Measurements from ENCODE around the gene DYRK2. TPM values are rescaled to one million over a fixed set of nuclear protein-coding genes. Genes with fewer than 3 reads are reported as not detected.

Gene DYRK2
- total and polyA plus RNA-seq, 2 experiments from 2014 or later = 7.1 to 34.1 TPM

DNA sequence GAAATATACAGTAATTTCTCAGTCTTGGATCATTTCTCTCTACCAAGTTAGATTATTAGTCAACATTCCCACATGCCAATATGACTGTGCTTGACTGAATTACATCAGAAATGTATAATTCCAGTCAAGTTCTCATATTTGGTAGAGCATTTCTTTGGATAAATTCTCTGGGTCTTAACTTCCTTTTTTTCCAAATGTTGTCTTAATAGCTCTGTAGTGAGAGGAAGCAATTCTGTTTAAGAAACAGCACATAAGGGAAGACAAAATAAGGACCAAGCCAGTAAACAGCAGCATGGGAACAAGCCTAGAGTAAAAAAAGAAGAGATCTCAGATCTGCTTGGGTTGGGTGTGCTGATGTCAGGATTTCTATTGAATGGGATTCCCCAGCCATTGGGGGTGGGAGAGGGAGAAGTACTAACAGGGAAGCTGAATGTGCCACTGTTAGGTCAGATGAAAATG, 14.2 kb upstream of the DYRK2 start (continued):
- TF ChIP-seq, protein P1, sequence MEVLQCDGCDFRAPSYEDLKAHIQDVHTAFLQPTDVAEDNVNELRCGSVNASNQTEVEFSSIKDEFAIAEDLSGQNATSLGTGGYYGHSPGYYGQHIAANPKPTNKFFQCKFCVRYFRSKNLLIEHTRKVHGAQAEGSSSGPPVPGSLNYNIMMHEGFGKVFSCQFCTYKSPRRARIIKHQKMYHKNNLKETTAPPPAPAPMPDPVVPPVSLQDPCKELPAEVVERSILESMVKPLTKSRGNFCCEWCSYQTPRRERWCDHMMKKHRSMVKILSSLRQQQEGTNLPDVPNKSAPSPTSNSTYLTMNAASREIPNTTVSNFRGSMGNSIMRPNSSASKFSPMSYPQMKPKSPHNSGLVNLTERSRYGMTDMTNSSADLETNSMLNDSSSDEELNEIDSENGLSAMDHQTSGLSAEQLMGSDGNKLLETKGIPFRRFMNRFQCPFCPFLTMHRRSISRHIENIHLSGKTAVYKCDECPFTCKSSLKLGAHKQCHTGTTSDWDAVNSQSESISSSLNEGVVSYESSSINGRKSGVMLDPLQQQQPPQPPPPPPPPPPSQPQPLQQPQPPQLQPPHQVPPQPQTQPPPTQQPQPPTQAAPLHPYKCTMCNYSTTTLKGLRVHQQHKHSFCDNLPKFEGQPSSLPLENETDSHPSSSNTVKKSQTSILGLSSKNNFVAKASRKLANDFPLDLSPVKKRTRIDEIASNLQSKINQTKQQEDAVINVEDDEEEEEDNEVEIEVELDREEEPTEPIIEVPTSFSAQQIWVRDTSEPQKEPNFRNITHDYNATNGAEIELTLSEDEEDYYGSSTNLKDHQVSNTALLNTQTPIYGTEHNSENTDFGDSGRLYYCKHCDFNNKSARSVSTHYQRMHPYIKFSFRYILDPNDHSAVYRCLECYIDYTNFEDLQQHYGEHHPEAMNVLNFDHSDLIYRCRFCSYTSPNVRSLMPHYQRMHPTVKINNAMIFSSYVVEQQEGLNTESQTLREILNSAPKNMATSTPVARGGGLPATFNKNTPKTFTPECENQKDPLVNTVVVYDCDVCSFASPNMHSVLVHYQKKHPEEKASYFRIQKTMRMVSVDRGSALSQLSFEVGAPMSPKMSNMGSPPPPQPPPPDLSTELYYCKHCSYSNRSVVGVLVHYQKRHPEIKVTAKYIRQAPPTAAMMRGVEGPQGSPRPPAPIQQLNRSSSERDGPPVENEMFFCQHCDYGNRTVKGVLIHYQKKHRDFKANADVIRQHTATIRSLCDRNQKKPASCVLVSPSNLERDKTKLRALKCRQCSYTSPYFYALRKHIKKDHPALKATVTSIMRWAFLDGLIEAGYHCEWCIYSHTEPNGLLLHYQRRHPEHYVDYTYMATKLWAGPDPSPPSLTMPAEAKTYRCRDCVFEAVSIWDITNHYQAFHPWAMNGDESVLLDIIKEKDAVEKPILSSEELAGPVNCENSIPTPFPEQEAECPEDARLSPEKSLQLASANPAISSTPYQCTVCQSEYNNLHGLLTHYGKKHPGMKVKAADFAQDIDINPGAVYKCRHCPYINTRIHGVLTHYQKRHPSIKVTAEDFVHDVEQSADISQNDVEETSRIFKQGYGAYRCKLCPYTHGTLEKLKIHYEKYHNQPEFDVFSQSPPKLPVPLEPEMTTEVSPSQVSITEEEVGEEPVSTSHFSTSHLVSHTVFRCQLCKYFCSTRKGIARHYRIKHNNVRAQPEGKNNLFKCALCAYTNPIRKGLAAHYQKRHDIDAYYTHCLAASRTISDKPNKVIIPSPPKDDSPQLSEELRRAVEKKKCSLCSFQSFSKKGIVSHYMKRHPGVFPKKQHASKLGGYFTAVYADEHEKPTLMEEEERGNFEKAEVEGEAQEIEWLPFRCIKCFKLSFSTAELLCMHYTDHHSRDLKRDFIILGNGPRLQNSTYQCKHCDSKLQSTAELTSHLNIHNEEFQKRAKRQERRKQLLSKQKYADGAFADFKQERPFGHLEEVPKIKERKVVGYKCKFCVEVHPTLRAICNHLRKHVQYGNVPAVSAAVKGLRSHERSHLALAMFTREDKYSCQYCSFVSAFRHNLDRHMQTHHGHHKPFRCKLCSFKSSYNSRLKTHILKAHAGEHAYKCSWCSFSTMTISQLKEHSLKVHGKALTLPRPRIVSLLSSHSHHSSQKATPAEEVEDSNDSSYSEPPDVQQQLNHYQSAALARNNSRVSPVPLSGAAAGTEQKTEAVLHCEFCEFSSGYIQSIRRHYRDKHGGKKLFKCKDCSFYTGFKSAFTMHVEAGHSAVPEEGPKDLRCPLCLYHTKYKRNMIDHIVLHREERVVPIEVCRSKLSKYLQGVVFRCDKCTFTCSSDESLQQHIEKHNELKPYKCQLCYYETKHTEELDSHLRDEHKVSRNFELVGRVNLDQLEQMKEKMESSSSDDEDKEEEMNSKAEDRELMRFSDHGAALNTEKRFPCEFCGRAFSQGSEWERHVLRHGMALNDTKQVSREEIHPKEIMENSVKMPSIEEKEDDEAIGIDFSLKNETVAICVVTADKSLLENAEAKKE (CRISPR knock-in tag; IDR thresholded peaks at IDR 0.05) = no peak
- TF ChIP-seq EZH2 (IDR thresholded peaks at IDR 0.05; ENCODE audit: low read depth, unreplicated experiment) = no peak
- no peak for TF ChIP-seq EZH2phosphoT487 (IDR thresholded peaks at IDR 0.05; ENCODE audit: unreplicated experiment)
- TF ChIP-seq ZNF114 (CRISPR knock-in tag; IDR thresholded peaks at IDR 0.05) = no peak
- TF ChIP-seq CREB1 (CRISPR knock-in tag; IDR thresholded peaks at IDR 0.05; ENCODE audit: low read depth) = no peak
- no peak for TF ChIP-seq STAT1 (IDR thresholded peaks at IDR 0.05; ENCODE audit: unreplicated experiment)
- no peak for TF ChIP-seq JUNB (IDR thresholded peaks at IDR 0.05; ENCODE audit: unreplicated experiment)

DNA sequence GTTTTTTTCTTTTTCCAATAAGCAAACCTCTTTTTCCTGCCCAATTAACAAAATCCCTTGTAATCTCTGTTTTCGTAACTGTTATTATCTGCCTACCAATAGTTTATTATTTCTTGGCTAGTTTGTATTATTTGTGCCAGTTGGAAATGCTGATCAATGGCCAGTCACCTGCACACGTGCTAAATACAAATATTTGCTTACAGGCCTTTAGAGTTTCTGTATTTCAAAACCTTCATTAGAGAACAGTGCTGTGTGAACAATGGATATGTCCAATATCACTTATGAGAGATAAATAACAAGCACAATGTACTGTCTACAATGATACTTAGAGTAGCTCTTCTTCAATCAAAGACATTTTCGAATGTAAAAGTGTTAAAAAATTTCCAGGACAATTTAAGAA, 10.8 kb upstream of the DYRK2 start:
- H3K27ac Mint-ChIP-seq = no peak overlapping the region; the same call in 1 of the 2 replicates
- no peaks in the 10 kb centered on the region for H3K79me2 ChIP-seq (replicated peaks; ENCODE audit: insufficient read depth)
- no peak overlapping the region for H3K4me2 ChIP-seq
- H3K9me3 Mint-ChIP-seq = no peaks in the 10 kb centered on the region
- no peak for TF ChIP-seq EZH2phosphoT487 (IDR thresholded peaks at IDR 0.05; ENCODE audit: unreplicated experiment)
- TF ChIP-seq STAT1 (IDR thresholded peaks at IDR 0.05; ENCODE audit: unreplicated experiment) = no peak
- TF ChIP-seq, protein P1 (CRISPR knock-in tag; IDR thresholded peaks at IDR 0.05) = no peak
- TF ChIP-seq NANOG (IDR thresholded peaks at IDR 0.05; ENCODE audit: borderline replicate concordance) = no peak
- no peak for TF ChIP-seq ZNF114 (CRISPR knock-in tag; IDR thresholded peaks at IDR 0.05)
- no peak for TF ChIP-seq EZH2 (IDR thresholded peaks at IDR 0.05; ENCODE audit: low read depth, unreplicated experiment)
- no peak for TF ChIP-seq CREB1 (CRISPR knock-in tag; IDR thresholded peaks at IDR 0.05; ENCODE audit: low read depth)
- TF ChIP-seq ZNF331 (CRISPR knock-in tag; IDR thresholded peaks at IDR 0.05; ENCODE audit: low read depth) = no peak
- H3K36me3 Mint-ChIP-seq (ENCODE audit: low read depth) = no peaks in the 10 kb centered on the region
- H2AFZ ChIP-seq = no peak overlapping the region
- DNase-seq (ENCODE audit: low spot score) = no peak
- H3K27ac ChIP-seq (ENCODE audit: low read depth) = no peak overlapping the region
- no peak overlapping the region for H3K4me3 Mint-ChIP-seq
- peaks cover 7% of the 10 kb centered on the region for H3K4me1 ChIP-seq (ENCODE audit: insufficient read depth)
- H3K4me1 Mint-ChIP-seq = peaks cover 13% of the 10 kb centered on the region
- H3K4me3 ChIP-seq = no peak overlapping the region
- ATAC-seq = no peak
- H3F3A ChIP-seq (replicated peaks; ENCODE audit: low read depth) = no peaks in the 10 kb centered on the region
- H3K9me2 ChIP-seq (ENCODE audit: insufficient read depth) = no peaks in the 10 kb centered on the region
- H3K27me3 Mint-ChIP-seq (ENCODE audit: insufficient read depth, low read depth, poor library complexity) = peaks cover 6% of the 10 kb centered on the region
- H4K20me1 ChIP-seq (replicated peaks; ENCODE audit: insufficient read depth) = no peaks in the 10 kb centered on the region
- no peaks in the 10 kb centered on the region for H3K36me3 ChIP-seq (ENCODE audit: insufficient read depth)
- no peaks in the 10 kb centered on the region for H3K27me3 ChIP-seq (ENCODE audit: insufficient read depth)

Data from GM23338 (cell line).